Vagina (tissue), 2 donors: ENCODE measurements around the gene LVRN. TPM values are rescaled to one million over a fixed set of nuclear protein-coding genes. Genes with fewer than 3 reads are reported as not detected.

Source experiments
- DNase-seq, 2 donors: peaks; one replicate each; pipeline ENCODE4 v3.0.0-alpha.2; 2017; ENCODE audit errors: extremely low spot score in 2 of 2
- H3K27ac ChIP-seq: fragments of 200-600 bp; sonication (generic); one replicate; pipeline ENCODE4 v1.5.1; 2019
- H3K27me3 ChIP-seq: fragments of 200-600 bp; sonication (generic); one replicate; pipeline ENCODE4 v1.5.1; 2019
- H3K36me3 ChIP-seq, 2 donors: fragments of 200-600 bp; sonication (generic); one replicate each; pipeline ENCODE4 v1.5.1; 2017 to 2019
- H3K4me1 ChIP-seq: fragments of 200-600 bp; sonication (generic); one replicate; pipeline ENCODE4 v1.5.1; 2019
- H3K4me3 ChIP-seq, 2 donors: fragments of 200-600 bp; sonication (generic); 1 replicate in 1 of 2; 2 replicates in 1 of 2; pipeline ENCODE4 v1.5.1; 2016 to 2019
- H3K9me3 ChIP-seq: fragments of 200-600 bp; sonication (generic); one replicate; pipeline ENCODE4 v1.5.1; 2019
- POLR2A ChIP-seq, 2 donors: fragments of 450-650 bp; IDR thresholded peaks; one replicate each; pipeline ENCODE4 v1.6.1; 2017; ENCODE audit warnings: antibody characterized with exemption in 2 of 2, mild to moderate bottlenecking in 2 of 2, moderate library complexity in 2 of 2
- POLR2AphosphoS5 ChIP-seq, 2 donors: sonication (generic); formaldehyde crosslinking; IDR thresholded peaks; one replicate each; pipeline ENCODE4 v1.9.0; 2017; ENCODE audit warnings: antibody characterized with exemption in 2 of 2, mild to moderate bottlenecking in 2 of 2, low read depth in 1 of 2; ENCODE audit not compliant: insufficient read depth in 1 of 2
- intact Hi-C: fragments of 100-400 bp; cut with DNase I; formaldehyde crosslinking; loops from one replicate; pipeline ENCODE4 v1.15.1; 2023
- total RNA-seq: library from RNA; depleted of rRNA; stranded (reverse); fragments of >200 nt; gene quantifications from one replicate; pipeline ENCODE4 v1.2.3, GENCODE V29; 2016
- TF ChIP-seq, protein P1 (sequence below), 3 experiments: fragments of 450-650 bp in 2 of 3; fragments of 200-600 bp in 1 of 3; sonication (generic) in 1 of 3; IDR thresholded peaks; one replicate each; pipeline ENCODE4 v1.5.1; 2017 to 2019; ENCODE audit warnings: antibody characterized with exemption in 3 of 3, mild to moderate bottlenecking in 2 of 3, moderate library complexity in 2 of 3

Gene LVRN
- total RNA-seq, 1 donor from 2014 or later = 1.7 TPM

DNA sequence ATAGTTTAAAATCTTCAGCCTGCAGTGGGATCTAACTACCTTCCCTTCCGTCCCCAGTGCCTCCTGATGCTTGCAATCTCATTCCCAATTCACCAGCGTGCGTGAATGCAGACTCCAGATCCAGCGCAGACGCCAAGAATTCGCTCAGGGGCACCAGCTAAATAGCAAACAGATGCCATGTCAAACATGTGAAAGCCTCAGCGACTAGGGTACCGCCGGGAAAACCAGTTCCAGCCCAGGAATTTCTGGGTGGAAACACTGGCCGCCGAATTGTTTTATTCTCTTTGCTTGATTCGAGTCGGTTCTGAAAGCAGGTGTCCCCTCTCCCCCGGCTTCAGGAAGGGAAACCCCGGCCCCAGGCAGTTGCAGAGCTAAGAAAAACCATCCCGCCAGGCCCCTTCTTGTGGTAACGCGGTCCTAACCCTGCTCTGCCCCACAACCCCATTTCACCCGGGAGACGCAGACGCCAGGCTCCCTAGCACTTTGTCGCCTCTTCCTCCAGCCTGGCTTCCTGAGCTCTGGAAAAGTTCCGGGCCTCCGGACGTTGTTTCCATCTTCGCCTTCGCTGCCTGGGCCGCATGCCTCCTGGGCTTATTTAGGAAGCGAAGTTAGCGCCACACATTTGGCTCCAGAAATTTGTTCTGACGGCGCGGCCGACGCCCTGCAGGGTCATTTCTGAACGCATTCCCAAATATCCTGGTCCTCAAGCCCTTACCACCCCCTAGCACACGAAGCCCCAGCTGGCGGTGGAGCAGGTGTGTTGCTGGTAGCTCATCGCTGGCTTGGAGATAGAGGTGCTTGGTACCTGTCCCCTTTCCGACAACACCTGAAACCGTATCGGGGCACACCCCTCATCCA, 665 bp upstream of the LVRN start:
- peaks cover 22% of the 10 kb centered on the region for H3K4me1 ChIP-seq
- intact Hi-C loops = no loop called here
- H3K27me3 ChIP-seq = no peaks in the 10 kb centered on the region
- H3K27ac ChIP-seq = no peak overlapping the region
- no peak for TF ChIP-seq POLR2A (IDR thresholded peaks at IDR 0.05)
- no peak for TF ChIP-seq POLR2AphosphoS5 (IDR thresholded peaks at IDR 0.05; ENCODE audit: insufficient read depth in 1 of 2, low read depth in 1 of 2)
- TF ChIP-seq, protein P1, sequence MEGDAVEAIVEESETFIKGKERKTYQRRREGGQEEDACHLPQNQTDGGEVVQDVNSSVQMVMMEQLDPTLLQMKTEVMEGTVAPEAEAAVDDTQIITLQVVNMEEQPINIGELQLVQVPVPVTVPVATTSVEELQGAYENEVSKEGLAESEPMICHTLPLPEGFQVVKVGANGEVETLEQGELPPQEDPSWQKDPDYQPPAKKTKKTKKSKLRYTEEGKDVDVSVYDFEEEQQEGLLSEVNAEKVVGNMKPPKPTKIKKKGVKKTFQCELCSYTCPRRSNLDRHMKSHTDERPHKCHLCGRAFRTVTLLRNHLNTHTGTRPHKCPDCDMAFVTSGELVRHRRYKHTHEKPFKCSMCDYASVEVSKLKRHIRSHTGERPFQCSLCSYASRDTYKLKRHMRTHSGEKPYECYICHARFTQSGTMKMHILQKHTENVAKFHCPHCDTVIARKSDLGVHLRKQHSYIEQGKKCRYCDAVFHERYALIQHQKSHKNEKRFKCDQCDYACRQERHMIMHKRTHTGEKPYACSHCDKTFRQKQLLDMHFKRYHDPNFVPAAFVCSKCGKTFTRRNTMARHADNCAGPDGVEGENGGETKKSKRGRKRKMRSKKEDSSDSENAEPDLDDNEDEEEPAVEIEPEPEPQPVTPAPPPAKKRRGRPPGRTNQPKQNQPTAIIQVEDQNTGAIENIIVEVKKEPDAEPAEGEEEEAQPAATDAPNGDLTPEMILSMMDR (IDR thresholded peaks at IDR 0.05) = no peak
- no peaks in the 10 kb centered on the region for H3K9me3 ChIP-seq
- no peak for DNase-seq
- no peaks in the 10 kb centered on the region for H3K36me3 ChIP-seq
- peak overlapping the region in 1 of 2 donors; percentile 42 for H3K4me3 ChIP-seq

DNA sequence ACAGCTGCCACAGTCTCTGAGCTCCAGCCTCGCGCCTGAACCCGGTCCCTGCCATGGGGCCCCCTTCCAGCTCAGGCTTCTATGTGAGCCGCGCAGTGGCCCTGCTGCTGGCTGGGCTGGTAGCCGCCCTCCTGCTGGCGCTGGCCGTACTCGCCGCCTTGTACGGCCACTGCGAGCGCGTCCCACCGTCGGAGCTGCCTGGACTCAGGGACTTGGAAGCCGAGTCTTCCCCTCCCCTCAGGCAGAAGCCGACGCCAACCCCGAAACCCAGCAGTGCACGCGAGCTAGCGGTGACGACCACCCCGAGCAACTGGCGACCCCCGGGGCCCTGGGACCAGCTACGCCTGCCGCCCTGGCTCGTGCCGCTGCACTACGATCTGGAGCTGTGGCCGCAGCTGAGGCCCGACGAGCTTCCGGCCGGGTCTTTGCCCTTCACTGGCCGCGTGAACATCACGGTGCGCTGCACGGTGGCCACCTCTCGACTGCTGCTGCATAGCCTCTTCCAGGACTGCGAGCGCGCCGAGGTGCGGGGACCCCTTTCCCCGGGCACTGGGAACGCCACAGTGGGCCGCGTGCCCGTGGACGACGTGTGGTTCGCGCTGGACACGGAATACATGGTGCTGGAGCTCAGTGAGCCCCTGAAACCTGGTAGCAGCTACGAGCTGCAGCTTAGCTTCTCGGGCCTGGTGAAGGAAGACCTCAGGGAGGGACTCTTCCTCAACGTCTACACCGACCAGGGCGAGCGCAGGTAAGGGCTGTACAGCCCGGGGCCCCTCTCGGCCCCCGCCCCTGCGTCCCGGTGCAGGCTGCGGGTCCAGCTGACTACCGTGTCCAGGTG, 509 bp downstream of the LVRN start:
- TF ChIP-seq, protein P1 (IDR thresholded peaks at IDR 0.05) = no peak
- intact Hi-C loops = no loop called here
- H3K36me3 ChIP-seq = no peaks in the 10 kb centered on the region
- no peaks in the 10 kb centered on the region for H3K9me3 ChIP-seq
- no peak for DNase-seq
- peak overlapping the region; percentile 41 for H3K27ac ChIP-seq
- no peaks in the 10 kb centered on the region for H3K27me3 ChIP-seq
- peaks cover 22% of the 10 kb centered on the region for H3K4me1 ChIP-seq
- H3K4me3 ChIP-seq = peak overlapping the region; percentile 42 to 44

DNA sequence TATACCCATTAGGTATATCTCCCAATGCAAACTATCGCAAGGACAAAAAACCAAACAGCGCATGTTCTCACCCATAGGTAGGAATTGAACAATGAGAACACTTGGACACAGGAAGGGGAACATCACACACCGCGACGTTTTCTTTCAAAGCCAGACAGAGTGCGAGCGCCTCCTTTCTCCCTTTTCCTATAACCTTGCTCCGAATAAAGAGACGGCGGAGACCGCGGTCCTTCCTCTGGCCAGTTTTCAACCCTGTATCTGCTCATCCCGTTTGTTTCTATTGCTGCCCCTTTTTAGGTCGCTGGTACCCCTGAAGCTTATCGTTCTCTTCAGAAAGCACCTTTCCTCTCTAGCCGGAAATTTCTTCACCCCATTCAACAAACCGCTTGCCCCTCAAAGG, 1.3 kb downstream of the LVRN start:
- H3K4me3 ChIP-seq = peak overlapping the region in 1 of 2 donors; percentile 42
- no peaks in the 10 kb centered on the region for H3K36me3 ChIP-seq
- peaks cover 22% of the 10 kb centered on the region for H3K4me1 ChIP-seq
- intact Hi-C loops = no loop called here
- TF ChIP-seq POLR2A (IDR thresholded peaks at IDR 0.05) = no peak
- TF ChIP-seq, protein P1 (IDR thresholded peaks at IDR 0.05) = no peak
- TF ChIP-seq POLR2AphosphoS5 (IDR thresholded peaks at IDR 0.05; ENCODE audit: insufficient read depth in 1 of 2, low read depth in 1 of 2) = no peak
- no peaks in the 10 kb centered on the region for H3K9me3 ChIP-seq
- H3K27ac ChIP-seq = no peak overlapping the region
- DNase-seq = no peak
- H3K27me3 ChIP-seq = no peaks in the 10 kb centered on the region

DNA sequence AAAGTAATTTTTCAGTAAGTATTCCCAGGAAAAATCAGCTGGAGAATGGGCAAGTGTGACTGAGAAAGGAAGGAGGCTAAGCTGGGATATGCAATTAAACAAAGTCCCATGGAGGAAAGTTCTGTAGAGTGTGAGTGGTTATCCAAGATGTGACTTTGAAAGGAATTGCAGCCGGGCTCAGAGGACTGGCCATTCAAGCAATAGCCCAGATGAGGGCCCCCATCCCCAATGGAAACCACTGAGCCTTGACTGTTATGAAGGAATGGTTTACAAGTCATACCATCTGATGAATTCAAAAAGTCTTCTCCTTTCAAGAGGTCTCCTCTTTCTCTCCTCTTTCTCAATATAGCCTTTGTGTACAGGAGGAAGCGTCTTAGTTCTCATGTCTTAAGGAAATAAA, 6.5 kb downstream of the LVRN start:
- H3K27ac ChIP-seq = no peak overlapping the region
- intact Hi-C loops = no loop called here
- no peaks in the 10 kb centered on the region for H3K4me1 ChIP-seq
- H3K9me3 ChIP-seq = no peaks in the 10 kb centered on the region
- H3K36me3 ChIP-seq = no peaks in the 10 kb centered on the region
- TF ChIP-seq POLR2AphosphoS5 (IDR thresholded peaks at IDR 0.05; ENCODE audit: insufficient read depth in 1 of 2, low read depth in 1 of 2) = no peak
- TF ChIP-seq, protein P1 (IDR thresholded peaks at IDR 0.05) = no peak
- no peak for TF ChIP-seq POLR2A (IDR thresholded peaks at IDR 0.05)
- DNase-seq = no peak
- no peaks in the 10 kb centered on the region for H3K27me3 ChIP-seq
- no peak overlapping the region for H3K4me3 ChIP-seq
